Spleen (tissue), 7 donors: ENCODE measurements around the gene YES1.

Source experiments
- CTCF ChIP-seq, 11 experiments: fragments of 200-600 bp in 7 of 11; fragments of 450-650 bp in 4 of 11; sonication (generic) in 4 of 11; IDR thresholded peaks in 8 of 11; conservative IDR thresholded peaks in 3 of 11; 1 replicate in 7 of 11; 2 replicates in 4 of 11; pipeline versions ENCODE4 v1.4.0 to v1.8.0; 2016 to 2021; ENCODE audit warnings: antibody characterized with exemption in 11 of 11, inconsistent platforms in 4 of 11, mild to moderate bottlenecking in 1 of 11
- POLR2A ChIP-seq, 3 donors: fragments of 450-650 bp; IDR thresholded peaks; one replicate each; pipeline ENCODE4 v1.5.1; 2017; ENCODE audit warnings: antibody characterized with exemption in 3 of 3, mild to moderate bottlenecking in 1 of 3
- donor health status: DM: no; HTN: no; CAD: no; lungs with moderate emphysema.
- donor health status: DM: no; HTN: no; CAD: no.
- donor health status: DM: no; HTN: no; CAD: no.

DNA sequence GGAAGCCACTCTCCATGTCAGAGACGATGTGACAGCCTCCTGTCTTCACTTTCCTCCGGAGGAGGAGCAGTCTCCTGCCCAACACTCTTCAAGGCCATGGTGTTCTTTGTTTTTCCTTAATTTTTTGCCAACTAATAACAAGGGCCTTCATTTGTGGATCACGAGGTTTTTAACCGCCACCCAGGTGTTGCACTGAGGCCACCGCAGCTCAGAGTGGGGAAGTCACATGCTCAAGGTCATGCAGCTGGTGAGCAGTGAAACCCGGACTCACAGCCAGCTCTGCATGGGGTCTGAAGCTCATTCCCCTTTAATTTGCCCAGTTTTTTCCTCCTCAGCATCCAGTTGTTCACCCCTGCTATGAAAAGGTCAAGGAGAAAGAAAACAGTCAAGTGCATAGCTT is 119.2 kb downstream of the YES1 start:
- TF ChIP-seq POLR2A (IDR thresholded peaks at IDR 0.05) = no peak
- TF ChIP-seq CTCF (IDR thresholded peaks at IDR 0.05 in 8 of 11, conservative IDR thresholded peaks at IDR 0.05 in 3 of 11) = no peak
